ENCODE data around the gene TSHR.

TSHR gene

GRCh38 chr14:81193924-81194633, 238.7 kb downstream of the TSHR start:
- DNase-seq: no peak
